T follicular helper cell (primary cell): Measurements from ENCODE around the gene MEIS1.

Experiments used
- DNase-seq: peaks from one replicate; pipeline ENCODE4 v3.0.0-alpha.2; 2020; ENCODE audit warnings: low read depth

The MEIS1 gene

DNA sequence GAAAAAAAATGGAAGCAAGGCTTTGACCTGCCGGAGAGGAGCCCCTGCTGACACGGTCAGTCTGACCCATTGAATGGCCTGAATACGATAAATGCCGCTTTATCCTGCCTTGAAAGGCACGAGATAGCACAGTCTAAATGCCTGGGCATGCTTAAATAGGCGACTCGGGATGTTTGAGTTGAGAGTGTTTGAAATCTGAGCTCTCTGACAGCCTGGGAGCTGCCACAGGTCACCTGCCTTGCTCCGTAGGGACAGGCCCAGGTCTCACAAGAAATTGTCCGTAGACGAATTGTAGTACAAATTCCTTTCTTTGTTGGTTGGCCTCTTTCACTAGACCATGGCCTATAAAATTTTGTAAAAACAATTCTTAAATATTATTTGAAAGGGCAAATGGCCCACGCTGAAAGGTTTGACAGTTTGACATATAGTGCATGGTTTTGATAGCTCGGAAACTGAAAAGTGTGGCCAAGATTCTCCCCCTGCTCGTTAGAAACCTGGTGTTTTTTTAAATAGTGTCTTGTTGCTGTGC, 72.8 kb downstream of the MEIS1 start:
- no peak for DNase-seq

- DNase-seq, result no peak
These were observed 73.7 kb downstream of the MEIS1 start for GRCh38 chr2:66508484-66509071.

- DNase-seq, result no peak
These were observed 74.4 kb downstream of the MEIS1 start for GRCh38 chr2:66509326-66509811.

- DNase-seq, result no peak
These were observed 77.7 kb downstream of the MEIS1 start for GRCh38 chr2:66512626-66513025.

DNA sequence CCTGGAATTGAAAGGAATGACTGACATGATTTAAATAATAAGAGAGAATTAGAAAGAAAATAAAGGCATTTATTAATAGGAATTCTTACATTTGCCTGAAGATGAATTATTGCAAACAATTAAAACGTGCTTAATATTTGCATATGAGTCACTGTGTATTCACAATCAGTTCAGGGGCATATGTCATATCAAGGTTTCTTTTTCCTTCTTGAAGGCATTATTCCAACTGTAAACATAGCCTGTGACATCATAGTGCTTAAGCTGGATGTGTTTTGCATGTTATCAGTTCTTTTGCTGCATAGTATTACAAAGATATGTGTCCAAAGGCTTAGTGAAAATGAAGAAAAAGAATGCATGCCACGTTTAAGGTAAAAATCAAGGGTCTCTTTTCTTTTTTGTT, 80.8 kb downstream of the MEIS1 start:
- no peak for DNase-seq

DNA sequence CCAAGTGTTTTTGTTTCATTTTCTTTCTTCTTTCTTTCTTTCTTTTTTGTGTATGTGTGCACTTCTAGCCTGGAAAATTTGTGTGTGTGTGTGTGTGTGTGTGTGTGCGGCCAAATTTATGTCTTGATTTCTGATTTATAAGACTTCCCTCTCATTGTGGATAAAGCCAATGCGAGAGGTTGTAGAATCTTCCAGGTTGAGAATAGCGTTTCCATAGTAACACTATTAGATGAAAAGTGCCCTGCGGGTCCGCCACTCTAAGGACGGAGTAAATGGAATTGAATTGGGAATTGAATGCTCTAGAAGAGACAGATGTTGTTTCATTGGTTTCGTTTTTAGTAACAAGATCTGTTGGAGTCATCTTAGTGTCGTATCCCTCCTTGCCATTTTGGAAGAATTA, 81.6 kb downstream of the MEIS1 start:
- DNase-seq, result no peak

GRCh38 chr2:66517772-66518171, 82.8 kb downstream of the MEIS1 start:
- DNase-seq, result no peak

- DNase-seq, result no peak
These were observed 84.4 kb downstream of the MEIS1 start for GRCh38 chr2:66519264-66519843.

- DNase-seq, result no peak
These were observed 86.5 kb downstream of the MEIS1 start for GRCh38 chr2:66521291-66521922.

- no peak for DNase-seq
These were observed 87.9 kb downstream of the MEIS1 start for GRCh38 chr2:66522611-66523376.

- DNase-seq, result no peak
These were observed 88.5 kb downstream of the MEIS1 start for GRCh38 chr2:66523377-66523969.

DNA sequence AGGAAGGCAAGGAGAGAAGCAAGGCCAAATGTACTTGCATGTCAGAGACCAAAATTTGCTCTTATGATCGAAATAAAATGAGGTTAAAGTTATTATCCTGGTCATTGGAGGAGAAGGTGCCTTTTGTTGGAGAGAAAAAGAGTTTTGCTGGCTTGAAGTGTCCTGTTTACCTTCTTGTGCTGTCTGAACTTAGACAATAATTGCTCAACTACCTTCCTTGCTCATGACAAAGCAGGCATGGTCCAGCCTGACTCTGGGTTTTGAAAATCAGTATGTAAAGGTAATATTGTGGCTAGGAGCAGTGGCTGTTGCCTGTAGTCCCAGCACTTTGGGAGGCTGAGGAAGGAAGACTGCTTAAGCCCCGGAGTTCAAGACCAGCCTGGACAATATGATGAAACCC, 89.1 kb downstream of the MEIS1 start:
- no peak for DNase-seq

DNA sequence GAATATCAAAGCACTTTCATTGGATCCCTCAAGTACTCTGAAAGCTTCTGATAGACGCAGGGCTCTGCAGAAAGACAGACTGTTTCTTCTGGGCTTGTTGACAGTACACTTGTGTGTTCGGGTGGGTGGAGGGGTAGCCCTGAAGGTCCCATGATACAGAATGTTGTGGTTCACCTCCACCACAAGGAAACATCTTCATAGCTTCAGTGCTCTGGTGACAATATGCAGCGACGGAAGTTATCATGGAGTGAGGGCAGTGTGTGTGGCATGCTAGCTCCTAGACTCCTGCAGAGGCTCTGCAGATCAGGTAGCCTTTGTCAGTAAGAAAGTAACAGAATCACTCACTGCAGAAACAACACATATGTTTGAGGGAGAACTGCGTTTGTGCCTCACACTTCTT, 90.7 kb downstream of the MEIS1 start:
- no peak for DNase-seq

GRCh38 chr2:66526180-66526579, 91.3 kb downstream of the MEIS1 start:
- no peak for DNase-seq

- no peak for DNase-seq
These were observed 94.2 kb downstream of the MEIS1 start for GRCh38 chr2:66528974-66529724.

DNA sequence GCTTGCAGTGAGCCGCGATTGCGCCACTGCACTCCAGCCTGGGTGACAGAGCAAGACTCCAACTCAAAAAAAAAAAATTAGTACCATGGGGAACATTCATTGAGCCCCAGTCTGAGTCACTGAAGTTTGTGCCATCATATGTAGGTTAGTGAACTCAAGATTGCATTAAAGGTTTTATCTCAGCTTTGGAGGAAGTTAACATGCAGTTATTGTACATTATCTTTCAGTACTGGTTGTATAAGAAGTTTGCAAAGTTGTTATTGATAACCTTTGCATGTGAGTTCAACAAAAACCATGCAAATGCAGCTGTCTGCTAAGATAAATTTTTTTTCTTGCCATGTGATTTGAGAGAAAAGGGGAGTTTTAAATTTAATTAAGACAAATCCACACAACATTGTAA, 95.7 kb downstream of the MEIS1 start:
- DNase-seq, result no peak

DNA sequence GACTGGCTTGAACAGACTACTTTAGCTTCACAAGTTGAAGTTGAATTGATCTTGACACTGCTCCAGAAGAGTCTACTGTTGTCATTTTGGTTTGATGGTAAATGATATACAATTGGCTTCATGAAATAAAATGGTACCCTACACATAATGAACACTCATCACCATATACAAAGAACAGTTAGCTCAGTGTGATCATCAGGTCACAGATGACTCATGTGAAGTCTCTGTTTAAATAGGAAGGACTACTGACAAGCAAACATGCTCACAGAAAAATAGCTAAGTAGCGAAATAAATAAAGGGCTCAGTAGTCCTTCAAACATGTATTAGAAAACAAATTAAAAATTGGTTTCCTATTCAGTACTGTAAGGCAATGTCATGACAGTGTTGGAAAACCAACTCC, 96.2 kb downstream of the MEIS1 start:
- DNase-seq, result no peak

- DNase-seq, result no peak
These were observed 96.6 kb downstream of the MEIS1 start for GRCh38 chr2:66531567-66531966.

DNA sequence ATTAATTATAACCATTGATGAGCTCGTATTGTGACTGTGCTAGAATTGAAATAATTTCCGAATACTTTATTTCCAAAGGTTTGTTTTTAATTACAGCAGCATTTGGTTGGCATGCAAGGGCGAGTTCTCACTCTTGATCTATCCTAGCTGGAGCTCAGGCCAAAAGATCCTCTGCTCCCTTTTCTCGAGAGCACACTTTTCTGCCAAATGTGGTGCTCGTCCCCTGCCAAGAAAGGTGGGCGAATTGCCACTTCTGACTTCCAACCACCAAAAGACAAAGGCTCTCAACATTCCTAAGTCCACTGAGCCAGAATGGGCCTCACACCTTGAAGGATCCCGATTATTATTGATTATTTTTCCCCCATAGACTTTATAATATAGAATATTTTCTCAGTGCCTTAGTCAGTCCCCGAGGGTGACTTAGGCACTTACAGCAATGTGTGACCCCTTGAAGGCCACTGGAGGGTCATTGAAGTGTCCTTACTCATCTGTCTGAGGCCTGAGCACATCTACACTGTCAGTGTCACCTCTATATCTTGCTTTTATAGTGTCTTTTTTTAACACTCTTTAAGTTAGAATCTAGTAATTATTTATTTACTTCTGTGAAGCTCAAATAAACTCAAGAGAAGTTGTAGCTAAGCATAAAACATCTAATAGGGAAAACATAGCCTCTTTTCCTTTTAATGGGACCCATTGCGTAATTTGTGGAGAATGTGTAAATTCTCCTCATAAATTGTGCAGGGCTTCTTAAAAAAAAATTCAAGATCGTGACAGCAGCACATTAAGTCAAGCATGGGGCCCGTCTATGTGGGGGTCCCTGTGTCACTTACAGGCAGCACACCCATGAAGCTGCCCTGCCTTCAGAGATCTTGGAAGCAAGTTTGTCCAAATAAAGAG, 98.3 kb downstream of the MEIS1 start:
- no peak for DNase-seq

DNA sequence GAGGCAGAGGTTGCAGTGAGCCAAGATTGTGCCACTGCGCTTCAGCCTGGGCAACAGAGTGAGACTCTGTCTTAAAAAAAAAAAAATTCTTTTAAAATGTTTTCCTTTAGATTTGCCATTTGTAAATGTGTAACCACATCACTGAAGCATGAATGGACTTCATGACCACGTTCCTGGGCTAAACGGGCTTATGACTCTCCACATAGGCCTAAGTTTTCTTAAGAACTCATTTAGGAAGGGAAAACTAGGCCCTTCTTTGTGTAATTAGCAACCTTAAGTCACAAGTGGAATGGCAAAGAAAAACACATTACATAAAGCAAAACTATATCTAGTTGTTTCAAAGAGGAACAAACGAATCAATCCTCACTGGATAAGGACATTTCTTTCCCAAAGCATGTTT, 99.5 kb downstream of the MEIS1 start:
- DNase-seq, result no peak
